A673 (cell line): Measurements from ENCODE around the gene CRIP1.

ENCODE experiments used
- EZH2 ChIP-seq: fragments of 200-600 bp; sonication (generic); IDR thresholded peaks from 2 replicates; pipeline ENCODE4 v1.6.1; 2017; ENCODE audit warnings: borderline replicate concordance, low read depth, mild to moderate bottlenecking, mixed read lengths, antibody characterized with exemption, low read length; ENCODE audit not compliant: poor library complexity, severe bottlenecking
- TF ChIP-seq, protein P1 (sequence below): fragments of 300-800, 200-600 bp; sonication (generic); conservative IDR thresholded peaks from 2 replicates; pipeline ENCODE4 v1.5.1; 2017; ENCODE audit warnings: low read depth, mild to moderate bottlenecking, antibody characterized with exemption, low read length, moderate library complexity, mixed read lengths

DNA sequence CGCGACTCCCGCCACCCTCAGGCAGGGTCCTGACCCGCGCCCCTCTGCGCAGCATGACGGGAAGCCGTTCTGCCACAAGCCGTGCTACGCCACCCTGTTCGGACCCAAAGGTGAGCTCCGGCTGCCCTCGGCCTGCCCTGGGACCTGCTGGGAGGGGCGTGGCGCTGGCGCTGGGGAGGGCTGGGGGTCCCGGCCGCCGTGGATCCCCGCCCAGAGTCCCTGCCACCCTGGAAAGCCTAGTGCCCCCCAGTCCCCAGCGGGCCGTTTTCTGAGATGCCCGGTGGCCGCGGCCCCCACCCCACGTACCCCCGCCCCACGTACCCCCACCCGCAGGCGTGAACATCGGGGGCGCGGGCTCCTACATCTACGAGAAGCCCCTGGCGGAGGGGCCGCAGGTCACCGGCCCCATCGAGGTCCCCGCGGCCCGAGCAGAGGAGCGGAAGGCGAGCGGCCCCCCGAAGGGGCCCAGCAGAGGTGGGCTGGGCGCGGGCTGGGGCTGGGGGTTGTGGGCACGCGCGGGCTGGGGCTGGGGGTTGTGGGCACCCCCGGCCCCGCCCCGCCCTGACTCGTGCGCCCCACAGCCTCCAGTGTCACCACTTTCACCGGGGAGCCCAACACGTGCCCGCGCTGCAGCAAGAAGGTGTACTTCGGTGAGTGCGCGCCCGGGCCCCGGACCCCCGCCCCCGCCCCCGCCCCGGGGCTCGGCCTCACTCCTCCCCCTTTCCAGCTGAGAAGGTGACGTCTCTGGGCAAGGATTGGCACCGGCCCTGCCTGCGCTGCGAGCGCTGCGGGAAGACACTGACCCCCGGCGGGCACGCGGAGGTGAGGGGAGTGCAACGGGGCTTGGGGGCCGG lies 8.1 kb upstream of the CRIP1 start:
- TF ChIP-seq, protein P1, sequence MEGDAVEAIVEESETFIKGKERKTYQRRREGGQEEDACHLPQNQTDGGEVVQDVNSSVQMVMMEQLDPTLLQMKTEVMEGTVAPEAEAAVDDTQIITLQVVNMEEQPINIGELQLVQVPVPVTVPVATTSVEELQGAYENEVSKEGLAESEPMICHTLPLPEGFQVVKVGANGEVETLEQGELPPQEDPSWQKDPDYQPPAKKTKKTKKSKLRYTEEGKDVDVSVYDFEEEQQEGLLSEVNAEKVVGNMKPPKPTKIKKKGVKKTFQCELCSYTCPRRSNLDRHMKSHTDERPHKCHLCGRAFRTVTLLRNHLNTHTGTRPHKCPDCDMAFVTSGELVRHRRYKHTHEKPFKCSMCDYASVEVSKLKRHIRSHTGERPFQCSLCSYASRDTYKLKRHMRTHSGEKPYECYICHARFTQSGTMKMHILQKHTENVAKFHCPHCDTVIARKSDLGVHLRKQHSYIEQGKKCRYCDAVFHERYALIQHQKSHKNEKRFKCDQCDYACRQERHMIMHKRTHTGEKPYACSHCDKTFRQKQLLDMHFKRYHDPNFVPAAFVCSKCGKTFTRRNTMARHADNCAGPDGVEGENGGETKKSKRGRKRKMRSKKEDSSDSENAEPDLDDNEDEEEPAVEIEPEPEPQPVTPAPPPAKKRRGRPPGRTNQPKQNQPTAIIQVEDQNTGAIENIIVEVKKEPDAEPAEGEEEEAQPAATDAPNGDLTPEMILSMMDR = no peak
- TF ChIP-seq EZH2 = no peak
